ENCODE measurements around the gene MYBPC2. TPM values are rescaled to one million over a fixed set of nuclear protein-coding genes. Genes with fewer than 3 reads are reported as not detected.
A peak's percentile ranks its signal among the peaks of the same experiment; 100 is the strongest.

Gene MYBPC2
- total RNA-seq, 2 experiments from 2014 or later: 0.08 TPM; not detected in 1

- peaks cover 0 to 6% of the 10 kb centered on the region in 2 experiments for H3K9me3 ChIP-seq (ENCODE audit: control insufficient read depth in 1 of 2, insufficient read depth in 1 of 2, low read length in 2 of 2)
- H3K27me3 Mint-ChIP-seq: peaks cover 24% of the 10 kb centered on the region
- H3K36me3 ChIP-seq (ENCODE audit: insufficient read depth, low read length): no peaks in the 10 kb centered on the region
- peaks cover 28% of the 10 kb centered on the region for H3K4me1 ChIP-seq (ENCODE audit: insufficient read depth, low read length)
- TF ChIP-seq, protein P1, sequence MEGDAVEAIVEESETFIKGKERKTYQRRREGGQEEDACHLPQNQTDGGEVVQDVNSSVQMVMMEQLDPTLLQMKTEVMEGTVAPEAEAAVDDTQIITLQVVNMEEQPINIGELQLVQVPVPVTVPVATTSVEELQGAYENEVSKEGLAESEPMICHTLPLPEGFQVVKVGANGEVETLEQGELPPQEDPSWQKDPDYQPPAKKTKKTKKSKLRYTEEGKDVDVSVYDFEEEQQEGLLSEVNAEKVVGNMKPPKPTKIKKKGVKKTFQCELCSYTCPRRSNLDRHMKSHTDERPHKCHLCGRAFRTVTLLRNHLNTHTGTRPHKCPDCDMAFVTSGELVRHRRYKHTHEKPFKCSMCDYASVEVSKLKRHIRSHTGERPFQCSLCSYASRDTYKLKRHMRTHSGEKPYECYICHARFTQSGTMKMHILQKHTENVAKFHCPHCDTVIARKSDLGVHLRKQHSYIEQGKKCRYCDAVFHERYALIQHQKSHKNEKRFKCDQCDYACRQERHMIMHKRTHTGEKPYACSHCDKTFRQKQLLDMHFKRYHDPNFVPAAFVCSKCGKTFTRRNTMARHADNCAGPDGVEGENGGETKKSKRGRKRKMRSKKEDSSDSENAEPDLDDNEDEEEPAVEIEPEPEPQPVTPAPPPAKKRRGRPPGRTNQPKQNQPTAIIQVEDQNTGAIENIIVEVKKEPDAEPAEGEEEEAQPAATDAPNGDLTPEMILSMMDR (IDR thresholded peaks at IDR 0.05): no peak
- no peaks in the 10 kb centered on the region for H3K9me3 Mint-ChIP-seq
- H3K27ac Mint-ChIP-seq: peak overlapping the region; percentile 14
- ChIA-PET POLR2A (interaction anchor here (0.6 kb wide), 1 partner anchor 62 kb away, joined by 3 read pairs; no protein-coding TSS in a partner anchor), CTCF (no interaction called here)
- no peak overlapping the region for H3K27ac ChIP-seq (ENCODE audit: low read depth in 1 of 2, low read length in 2 of 2)
- DNase-seq: peak in 11 of 14 experiments; percentile 10 to 80 (median 41)
- H3K4me3 ChIP-seq (ENCODE audit: low read length): peak overlapping the region; percentile 37
- peak overlapping the region; percentile 65 for H3K4me3 Mint-ChIP-seq
- H3K4me1 Mint-ChIP-seq (ENCODE audit: low read depth): peaks cover 19% of the 10 kb centered on the region
- intact Hi-C loops (cut with DNase I, micrococcal nuclease): no loop called here
- H3K36me3 Mint-ChIP-seq (ENCODE audit: low read depth): no peaks in the 10 kb centered on the region
- ATAC-seq (ENCODE audit: poor library complexity): peak; percentile 47
- peaks cover 6 to 17% of the 10 kb centered on the region in 2 experiments for H3K27me3 ChIP-seq (ENCODE audit: control insufficient read depth in 1 of 2, insufficient read depth in 2 of 2, low read length in 2 of 2)
Observed at GRCh38 chr19:50427997-50428425, 4.7 kb upstream of the MYBPC2 start.

- H3K9me3 ChIP-seq (ENCODE audit: control insufficient read depth in 1 of 2, insufficient read depth in 1 of 2, low read length in 2 of 2): peaks cover 0 to 4% of the 10 kb centered on the region in 2 experiments
- peaks cover 6 to 17% of the 10 kb centered on the region in 2 experiments for H3K27me3 ChIP-seq (ENCODE audit: control insufficient read depth in 1 of 2, insufficient read depth in 2 of 2, low read length in 2 of 2)
- ChIA-PET CTCF (no interaction called here), POLR2A (no interaction called here)
- H3K4me3 Mint-ChIP-seq: peak overlapping the region; percentile 66
- peaks cover 19% of the 10 kb centered on the region for H3K4me1 Mint-ChIP-seq (ENCODE audit: low read depth)
- DNase-seq (peak in 1 of 14 experiments; percentile 12), ATAC-seq (ENCODE audit: poor library complexity) (no peak)
- H3K4me3 ChIP-seq (ENCODE audit: low read length): no peak overlapping the region
- TF ChIP-seq, protein P1 (IDR thresholded peaks at IDR 0.05): no peak
- peak overlapping the region; percentile 35 for H3K27ac Mint-ChIP-seq
- peaks cover 26% of the 10 kb centered on the region for H3K27me3 Mint-ChIP-seq
- intact Hi-C loops (cut with DNase I, micrococcal nuclease): no loop called here
- no peaks in the 10 kb centered on the region for H3K9me3 Mint-ChIP-seq
- no peaks in the 10 kb centered on the region for H3K36me3 ChIP-seq (ENCODE audit: insufficient read depth, low read length)
- H3K4me1 ChIP-seq (ENCODE audit: insufficient read depth, low read length): peaks cover 28% of the 10 kb centered on the region
- H3K36me3 Mint-ChIP-seq (ENCODE audit: low read depth): no peaks in the 10 kb centered on the region
- H3K27ac ChIP-seq (ENCODE audit: low read depth in 1 of 2, low read length in 2 of 2): no peak overlapping the region
Observed at GRCh38 chr19:50428772-50429463, 3.8 kb upstream of the MYBPC2 start.

DNA sequence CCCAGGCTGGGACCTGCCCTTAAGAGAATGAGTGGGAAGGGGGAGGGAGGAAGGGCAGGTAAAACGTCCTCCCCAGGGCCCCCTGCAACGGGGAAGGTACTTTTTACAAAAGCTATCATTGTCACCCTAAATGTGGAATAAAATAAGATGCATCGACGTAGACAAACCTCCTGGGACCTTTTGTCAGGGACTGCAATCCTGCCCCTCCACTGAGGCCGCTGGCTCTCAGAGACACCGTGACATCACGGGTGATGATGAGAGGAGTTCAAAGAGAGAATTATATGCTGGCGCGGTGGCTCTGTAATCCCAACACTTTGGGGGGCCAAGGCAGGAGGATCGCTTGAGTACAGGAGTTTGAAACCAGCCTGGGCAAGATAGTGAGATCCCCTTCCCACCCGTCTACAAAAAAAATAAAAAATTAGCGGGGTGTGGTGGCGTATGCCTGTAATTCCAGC is 1.8 kb upstream of the MYBPC2 start:
- peaks cover 6 to 19% of the 10 kb centered on the region in 2 experiments for H3K27me3 ChIP-seq (ENCODE audit: control insufficient read depth in 1 of 2, insufficient read depth in 2 of 2, low read length in 2 of 2)
- Mint-ChIP-seq H3K36me3 (ENCODE audit: low read depth) (no peaks in the 10 kb centered on the region), H3K27ac (peak overlapping the region; percentile 76), H3K4me3 (peak overlapping the region; percentile 92), H3K9me3 (no peaks in the 10 kb centered on the region), H3K27me3 (peaks cover 28% of the 10 kb centered on the region), H3K4me1 (ENCODE audit: low read depth) (peaks cover 19% of the 10 kb centered on the region)
- peak overlapping the region in 1 of 2 donors; percentile 37 for H3K27ac ChIP-seq (ENCODE audit: low read depth in 1 of 2, low read length in 2 of 2)
- H3K4me3 ChIP-seq (ENCODE audit: low read length): peak overlapping the region; percentile 68
- peaks cover 28% of the 10 kb centered on the region for H3K4me1 ChIP-seq (ENCODE audit: insufficient read depth, low read length)
- ChIA-PET CTCF (no interaction called here), POLR2A (interaction anchor here (1.0 to 1.4 kb wide), 3 partner anchors 55 to 81 kb away, joined by 3 to 4 read pairs (median 3); partner anchors contain the start of genes JOSD2 and NR1H2)
- no peaks in the 10 kb centered on the region for H3K36me3 ChIP-seq (ENCODE audit: insufficient read depth, low read length)
- peaks cover 0 to 4% of the 10 kb centered on the region in 2 experiments for H3K9me3 ChIP-seq (ENCODE audit: control insufficient read depth in 1 of 2, insufficient read depth in 1 of 2, low read length in 2 of 2)
- TF ChIP-seq, protein P1 (IDR thresholded peaks at IDR 0.05): no peak
- intact Hi-C loops (cut with DNase I, micrococcal nuclease): loop anchor here in 1 of 2 experiments (2.0 to 5.0 kb wide), 3 partner anchors 46 to 371 kb away; partner anchors contain the start of genes ASPDH, JOSD2 and POLD1
- ATAC-seq (ENCODE audit: poor library complexity): no peak
- DNase-seq: no peak
